SW480 (cell line): Measurements from ENCODE around the gene RAD51B.

ENCODE experiments used
- DNase-seq: peaks from one replicate; pipeline ENCODE4 v3.0.0-alpha.2; 2016; ENCODE audit warnings: low spot score

RAD51B gene

DNA sequence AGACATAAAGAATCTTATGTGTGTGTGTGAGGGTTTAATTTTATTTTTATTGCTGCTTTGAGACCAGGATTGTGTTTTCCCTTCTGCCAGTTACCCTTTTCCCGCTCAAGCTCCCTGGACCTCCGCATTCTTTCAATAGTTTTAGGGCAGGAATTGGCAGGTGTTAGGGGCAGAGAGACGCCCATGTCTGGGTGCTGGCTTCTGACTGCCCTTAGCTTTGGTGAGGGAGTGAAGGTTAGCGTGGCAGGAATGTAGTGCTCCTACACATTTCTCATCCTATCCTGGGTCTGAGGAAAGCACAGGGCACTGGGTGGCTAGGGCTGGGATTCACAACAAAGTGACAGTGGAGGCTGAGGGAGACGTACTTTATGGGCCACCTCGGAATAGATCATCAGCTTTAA is 545.2 kb downstream of the RAD51B start:
- DNase-seq: no peak

DNA sequence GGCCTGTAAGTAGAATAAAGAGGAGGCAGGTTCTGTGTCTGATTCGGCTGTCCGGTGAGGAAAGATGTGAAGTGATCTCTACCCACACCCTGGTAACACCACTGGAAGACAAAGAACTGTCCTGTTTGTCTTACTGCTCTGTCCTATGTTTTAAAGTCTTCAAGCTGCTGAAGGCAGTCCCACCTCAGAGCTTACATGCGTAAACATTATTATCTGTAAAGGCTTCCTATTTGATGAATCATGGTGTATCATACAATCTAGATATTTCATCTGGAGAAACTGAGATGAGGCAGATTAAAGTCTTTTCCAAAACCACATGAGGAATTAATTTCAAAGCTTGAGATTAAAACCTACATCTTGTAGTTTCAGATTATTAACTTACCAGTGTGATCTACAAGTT is 545.6 kb downstream of the RAD51B start:
- no peak for DNase-seq

DNA sequence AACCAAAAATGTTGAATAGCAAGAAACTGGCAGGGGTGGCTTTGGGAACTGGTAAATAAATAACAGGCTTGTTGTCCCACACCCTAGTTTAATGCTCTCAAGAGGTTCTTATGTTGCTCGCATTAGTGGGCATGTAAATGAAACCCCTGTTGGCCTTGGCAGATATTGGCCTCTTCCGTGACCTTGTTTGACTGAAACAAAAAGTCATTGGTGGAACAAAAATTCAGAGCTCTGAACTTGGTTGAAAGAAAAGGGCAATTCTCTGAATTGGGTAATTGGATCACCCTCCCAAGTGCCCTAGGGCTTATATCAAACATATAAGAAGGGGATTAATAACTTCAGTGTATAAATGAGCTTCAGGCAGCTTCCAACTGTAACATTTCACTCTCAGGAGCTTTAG is 547.1 kb downstream of the RAD51B start:
- DNase-seq: no peak

DNA sequence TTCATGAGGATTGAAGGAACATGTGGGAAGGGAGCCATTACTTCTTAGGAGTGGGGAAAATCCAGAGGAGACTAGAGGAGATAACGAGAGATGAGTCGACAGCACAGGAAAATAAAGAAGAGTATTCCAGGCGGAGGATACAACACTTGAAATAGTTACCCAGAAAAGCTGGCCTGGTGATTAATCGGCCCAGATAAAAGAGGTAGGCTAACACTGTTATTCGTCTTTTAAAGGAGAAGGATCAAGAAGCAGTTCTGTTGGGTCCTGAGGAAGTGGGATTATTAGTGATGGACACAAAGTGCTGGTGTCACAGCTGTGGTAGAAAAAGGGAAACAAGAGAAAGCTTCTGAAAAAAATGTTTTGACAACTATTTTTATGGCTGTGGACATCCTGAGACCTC is 548.0 kb downstream of the RAD51B start:
- DNase-seq: no peak

DNA sequence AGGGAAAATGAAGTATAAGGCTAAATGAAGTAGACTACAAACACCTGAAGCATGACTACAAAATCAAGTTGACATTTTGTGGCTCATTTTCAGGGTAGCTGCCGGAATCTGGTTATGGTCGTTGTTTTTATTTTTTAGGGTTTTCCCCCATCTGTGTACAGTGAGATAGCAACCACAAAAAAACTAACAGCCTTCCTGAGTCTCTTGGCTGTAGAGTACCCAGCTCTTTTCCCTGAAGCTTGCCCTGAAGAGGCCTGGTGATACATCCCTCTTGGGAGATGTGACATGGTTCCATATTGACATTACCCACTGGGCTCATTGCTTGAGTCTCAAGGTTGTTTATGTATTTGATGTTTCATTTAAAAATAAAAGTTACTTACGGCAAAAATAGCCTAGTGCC is 549.3 kb downstream of the RAD51B start:
- no peak for DNase-seq

DNA sequence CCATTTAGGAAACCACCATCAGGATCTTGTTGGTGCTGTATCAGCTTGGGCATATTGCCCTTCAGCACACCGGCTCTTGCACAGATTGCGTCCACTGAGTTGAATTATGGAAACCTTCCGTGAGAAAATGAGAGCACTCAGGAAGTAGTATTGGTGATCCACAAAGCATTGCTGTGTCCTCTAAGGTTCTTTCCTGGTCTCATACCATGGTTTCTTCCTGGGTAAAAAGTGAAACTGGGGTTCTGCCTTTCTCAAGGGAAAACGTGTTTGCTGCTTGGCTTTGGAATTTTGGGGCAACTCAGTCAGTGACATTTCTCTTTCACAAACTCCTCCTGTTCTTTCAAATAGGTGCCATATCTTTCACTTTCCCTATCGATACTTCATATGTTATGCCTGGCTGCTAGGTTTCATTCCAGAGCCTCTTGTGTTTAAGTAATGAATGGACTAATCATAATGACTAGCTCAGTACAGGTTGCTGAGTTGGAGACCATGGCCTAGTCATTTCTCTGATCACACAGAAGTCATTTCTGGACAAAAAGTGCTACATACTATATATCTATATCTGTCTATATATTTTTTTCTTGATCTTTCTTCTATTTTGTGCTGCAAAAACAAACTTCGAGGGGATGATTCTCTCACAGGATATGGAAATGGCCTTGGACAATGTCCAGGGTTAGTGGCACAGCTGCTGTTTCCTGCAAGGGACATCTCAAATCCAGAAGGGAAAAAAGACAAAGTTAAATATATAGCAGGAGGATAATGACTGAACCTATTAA is 549.9 kb downstream of the RAD51B start:
- no peak for DNase-seq

DNA sequence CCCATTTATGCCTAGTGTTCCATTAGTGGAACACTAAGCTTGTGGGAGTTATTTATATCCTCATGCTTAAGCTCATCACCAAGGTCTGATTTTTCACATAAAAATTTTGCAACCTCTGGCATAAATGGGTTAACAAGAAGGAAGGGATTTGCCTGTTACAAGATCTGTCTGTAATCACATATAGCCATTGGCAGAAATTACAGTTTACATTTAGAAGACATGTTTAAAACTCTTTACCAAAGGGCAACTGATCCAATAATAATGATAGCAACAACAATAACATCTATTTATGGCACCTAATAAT is 550.4 kb downstream of the RAD51B start:
- no peak for DNase-seq

DNA sequence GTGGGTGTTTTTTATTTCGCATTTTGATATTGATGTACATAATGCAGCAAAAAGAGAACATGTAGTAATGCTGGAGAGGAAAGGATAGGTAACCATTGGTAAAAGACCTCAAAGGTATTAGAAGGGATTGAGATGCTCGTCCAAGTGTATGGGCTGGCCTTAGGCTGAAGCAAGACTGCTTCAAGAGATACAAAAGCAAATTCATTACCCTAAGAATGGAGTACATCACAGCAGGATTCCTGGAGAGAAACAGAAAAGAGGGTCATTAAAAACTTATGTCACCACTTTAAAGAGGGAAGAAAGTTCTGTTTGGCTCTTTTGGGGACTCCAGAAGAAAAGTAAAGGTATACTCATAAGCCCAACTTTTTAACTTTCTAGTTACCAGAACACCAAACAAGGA is 552.8 kb downstream of the RAD51B start:
- no peak for DNase-seq

DNA sequence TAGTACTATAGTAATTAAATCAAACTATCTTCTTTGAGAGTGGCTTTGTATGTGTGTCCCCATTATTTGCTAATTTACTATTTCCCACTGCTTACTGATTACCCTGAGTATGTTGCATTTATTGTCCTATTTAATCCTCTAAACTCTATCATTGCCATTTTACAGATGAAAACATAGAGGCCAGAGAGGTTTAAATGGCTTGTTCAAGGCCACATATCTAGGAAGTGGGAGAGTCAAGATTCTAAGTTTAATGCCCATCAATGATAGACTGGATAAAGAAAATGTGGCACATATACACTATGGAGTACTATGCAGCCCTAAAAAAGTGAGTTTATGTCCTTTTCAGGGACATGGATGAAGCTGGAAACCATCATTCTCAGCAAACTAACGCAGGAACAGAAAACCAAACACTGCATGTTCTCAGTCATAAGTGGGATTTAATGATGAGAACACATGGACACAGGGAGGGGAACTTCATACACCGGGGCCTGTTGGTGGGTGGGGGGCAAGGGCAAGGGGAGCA is 553.6 kb downstream of the RAD51B start:
- DNase-seq: no peak

DNA sequence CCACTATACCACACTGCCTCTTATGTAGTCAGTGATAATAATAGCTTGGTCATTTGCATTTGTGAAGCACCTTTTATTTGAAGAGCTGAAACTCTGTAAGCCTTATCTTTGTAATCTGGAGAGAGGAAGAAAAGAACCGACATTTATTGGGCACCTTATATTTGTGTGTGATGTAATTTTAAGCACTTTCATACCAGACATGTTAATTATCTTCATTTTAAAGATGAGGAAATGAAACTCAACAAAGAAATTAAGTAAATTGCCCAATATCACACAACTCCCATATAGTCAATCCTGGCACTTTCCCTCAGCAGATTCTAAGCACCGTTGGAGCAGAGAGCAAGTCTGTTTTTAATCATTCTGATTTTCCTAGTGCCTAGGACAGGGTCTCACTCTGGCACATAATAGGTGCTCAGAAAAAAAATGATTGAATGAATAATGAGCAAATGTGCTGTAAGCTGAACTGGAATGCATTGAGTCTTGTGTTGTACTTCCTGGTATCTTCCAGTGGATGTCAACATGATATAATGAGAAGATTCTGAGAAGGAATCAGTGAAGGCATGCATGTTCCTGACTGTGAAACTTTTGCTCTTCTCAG is 554.4 kb downstream of the RAD51B start:
- DNase-seq: no peak

DNA sequence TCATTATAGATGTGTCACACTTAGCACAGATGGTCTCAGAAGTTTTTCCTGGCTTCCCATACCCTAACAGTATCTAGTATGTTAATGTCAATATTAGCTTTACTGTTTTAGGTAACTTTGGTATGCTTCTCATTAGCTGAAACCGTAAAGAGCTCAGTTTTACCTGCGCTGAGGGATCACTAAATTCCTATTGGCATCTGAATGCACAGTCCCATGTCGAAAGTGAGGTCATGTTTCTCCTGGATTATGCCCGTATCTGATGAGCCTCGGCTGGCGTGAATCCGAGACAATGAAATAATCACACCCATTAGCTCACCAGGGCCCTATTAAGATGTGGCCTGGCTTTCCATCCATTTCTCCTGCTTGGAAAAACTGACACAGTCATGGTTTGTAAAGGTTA is 555.1 kb downstream of the RAD51B start:
- DNase-seq: no peak

DNA sequence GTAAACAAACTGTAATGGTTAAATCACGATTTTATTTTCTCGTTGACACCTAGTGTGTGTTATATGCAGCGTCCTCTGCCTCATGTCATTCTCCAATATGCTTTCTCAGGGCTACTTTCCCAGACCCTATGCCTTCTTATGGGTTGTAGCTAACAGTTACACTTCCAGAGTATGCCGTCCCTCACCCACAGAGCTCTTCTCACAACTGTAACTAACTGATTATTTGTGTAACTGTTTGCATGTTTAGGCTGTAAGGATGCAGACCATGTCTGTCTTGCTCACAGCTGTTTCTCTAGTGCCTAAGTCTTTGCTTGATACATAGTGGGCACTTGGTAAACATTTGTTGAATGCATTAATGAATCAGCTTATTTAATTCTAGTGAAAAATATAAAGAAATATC is 555.8 kb downstream of the RAD51B start:
- DNase-seq: no peak

DNA sequence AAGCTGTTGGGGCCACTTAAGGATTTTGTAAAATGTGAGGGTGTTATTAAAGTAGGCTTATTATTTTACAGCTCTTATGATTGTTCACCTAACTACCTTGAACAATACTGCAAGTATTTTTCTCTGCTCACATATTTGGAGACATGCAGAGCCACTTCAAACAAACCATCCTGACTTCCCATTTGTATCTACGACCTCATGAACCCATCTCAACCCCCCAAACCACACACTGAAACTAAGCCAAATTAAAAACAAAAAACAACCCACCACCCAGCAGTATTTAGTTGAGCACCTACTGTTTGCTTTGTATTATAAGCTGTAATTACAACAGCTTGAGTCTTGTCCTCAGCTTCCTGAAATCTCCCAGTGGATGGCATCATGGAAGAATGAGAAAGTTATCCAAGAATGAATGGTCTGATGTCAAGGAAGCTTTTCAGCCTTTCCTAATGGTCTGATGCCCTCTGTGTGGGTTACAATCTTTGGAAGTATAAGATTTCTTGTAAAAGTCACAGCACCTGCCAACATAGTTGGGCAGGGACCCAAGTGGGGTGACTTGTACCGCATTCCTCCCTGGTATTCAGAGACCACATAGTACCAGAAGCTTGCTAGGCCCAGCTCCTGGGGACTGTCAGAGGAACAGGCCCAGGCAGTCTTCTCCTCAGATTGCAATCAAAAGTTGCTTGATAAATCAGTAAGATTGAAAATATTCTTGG is 556.6 kb downstream of the RAD51B start:
- DNase-seq: no peak

DNA sequence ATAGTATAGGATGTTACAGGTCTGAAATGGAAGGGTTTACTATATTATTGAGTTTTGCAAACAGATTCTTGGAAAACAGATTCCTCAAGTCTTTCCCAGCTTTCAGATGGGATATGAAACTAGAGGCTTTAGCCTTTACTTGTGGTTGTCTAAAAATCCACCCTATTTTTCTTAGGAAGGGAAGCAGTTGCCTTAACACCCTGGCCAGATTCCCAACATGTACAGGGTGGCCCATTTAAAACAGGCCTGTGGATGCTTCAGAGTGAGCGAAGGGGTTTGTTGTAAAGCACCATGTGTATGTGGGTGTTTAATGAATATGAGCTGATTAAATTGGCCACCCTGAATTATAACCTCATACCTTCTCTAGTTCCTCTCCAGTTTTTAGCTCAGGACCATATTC is 557.4 kb downstream of the RAD51B start:
- DNase-seq: no peak

DNA sequence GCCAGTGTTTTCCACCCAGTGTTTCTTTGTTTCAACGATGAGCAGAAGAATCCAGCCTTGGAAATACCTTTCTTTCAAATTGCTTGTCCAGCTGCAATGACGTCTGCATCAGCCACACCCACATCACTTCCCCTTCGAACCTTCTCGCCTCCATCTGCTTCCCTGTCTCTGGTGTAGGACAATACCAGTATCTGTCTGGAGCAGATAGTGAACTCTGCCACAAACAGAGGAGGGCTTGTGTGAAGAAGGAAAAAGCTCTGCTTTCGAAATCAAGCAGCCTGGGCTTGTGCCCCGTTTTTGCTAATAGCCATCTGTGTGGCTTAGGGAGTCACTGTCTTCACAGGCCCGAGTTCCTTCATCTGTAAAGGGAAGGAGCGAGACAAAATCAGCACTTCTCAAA is 557.9 kb downstream of the RAD51B start:
- DNase-seq: peak; percentile 17

DNA sequence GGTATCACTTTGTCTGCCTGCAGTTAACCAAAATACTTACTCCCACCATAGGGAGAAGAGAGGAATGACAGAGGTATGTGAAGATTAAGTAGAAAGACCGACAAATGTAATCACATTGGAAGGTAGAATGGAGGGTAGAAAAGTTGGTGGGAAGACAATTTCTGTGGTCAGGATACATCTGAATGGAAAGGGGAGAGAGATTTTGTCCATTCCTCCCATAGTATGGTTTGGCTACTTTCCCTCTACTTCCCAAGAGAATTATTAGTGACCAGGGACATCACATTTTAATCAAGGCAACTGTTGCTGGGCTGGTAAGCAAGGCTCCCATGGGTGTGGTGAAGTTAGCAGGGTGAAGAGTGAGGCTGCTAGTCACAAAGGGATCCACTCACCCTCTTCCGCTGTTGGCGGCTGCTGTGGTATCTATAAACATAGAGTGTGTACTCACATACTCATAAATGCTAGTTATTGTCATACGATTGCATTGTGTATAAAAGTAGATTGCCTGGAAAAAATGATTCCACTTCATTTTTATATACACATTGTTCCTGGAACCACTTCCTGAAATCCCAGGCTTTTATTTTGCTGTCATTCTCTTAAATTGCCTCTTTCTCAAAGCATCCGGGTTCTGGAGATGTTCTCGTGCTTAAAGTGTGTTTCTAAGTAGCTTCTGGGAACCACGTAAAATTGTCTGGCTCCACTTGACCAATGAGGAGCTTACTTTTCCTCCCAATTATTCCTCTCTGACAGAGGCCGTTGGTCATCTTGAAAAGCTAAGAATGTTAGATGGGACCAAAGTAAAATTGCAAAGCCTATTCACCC is 560.1 kb downstream of the RAD51B start:
- DNase-seq: no peak

DNA sequence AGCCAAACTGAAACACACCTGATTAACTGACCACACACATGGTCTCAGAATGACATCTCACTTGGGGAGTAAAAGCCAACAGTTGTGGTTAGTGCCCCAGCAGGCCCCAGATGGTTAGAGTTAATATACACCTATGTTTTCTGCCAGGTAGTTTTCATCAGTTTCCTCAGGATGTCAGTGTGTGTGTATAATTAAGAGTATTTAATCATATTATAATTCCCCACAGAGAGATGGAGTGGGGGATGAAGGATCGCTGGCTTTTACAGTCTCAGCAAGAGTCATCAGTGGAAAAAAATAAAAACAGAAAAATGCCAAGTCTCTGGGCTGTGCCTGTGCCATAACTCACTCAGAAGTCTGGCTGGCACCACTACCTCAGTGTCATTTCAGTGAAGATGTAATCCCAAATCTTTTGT is 560.8 kb downstream of the RAD51B start:
- no peak for DNase-seq

DNA sequence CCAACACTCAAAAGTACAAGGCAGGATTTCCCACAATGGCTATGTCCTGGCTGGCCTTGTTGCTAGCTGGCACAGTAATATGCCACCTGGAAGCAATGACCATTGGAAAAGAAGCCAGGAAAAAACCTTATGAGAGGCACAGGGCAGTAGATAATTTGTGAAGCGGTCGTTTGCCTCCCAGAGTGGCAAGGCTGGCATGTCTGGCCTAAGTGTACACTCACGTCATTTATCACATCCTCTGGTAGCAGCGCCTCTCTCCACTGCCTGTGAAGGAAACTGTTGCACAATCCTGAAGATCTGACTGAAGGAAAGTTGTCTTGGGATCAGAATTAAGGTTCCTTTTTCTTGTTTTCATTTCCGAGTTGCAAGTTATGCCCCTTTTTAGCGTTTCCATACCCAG is 564.8 kb downstream of the RAD51B start:
- DNase-seq: no peak

DNA sequence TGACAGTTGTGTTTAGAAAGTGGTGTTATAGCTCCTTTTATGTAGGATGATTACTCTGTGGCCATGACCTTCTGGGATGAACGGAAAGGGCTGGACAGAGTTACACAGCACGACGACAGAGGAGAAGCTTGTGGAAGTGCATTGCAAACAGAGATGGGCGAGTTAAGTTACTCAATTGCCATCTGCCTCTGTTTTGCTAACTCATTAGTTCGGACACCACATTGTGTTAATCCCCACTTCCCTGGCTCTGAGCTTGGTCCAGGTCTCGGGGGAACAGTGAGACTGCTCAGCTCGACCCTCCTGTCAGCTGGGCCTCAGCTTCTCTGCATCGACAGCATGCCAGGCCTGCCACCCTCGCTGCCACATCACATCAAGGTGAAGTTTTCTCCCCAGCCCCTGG is 565.3 kb downstream of the RAD51B start:
- DNase-seq: no peak

DNA sequence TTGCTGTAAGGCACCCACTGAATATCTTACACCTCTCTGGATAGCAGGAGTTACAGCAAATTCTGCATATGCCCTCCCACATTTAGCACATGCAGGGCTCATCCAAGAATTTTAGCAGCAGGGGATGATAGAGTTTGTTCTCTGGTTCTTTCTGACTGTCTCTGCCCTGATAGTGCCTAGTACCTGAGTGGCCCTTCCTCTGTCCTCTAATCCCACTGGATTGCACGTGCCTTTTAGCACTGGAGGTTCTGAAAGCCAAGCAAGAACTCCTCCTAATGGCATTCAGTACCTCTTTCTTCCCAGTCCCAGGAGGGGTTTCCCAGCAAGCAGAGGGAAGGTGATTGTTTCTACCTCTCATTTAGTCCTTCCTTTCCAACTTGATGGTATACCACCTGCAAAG is 566.9 kb downstream of the RAD51B start:
- DNase-seq: no peak

DNA sequence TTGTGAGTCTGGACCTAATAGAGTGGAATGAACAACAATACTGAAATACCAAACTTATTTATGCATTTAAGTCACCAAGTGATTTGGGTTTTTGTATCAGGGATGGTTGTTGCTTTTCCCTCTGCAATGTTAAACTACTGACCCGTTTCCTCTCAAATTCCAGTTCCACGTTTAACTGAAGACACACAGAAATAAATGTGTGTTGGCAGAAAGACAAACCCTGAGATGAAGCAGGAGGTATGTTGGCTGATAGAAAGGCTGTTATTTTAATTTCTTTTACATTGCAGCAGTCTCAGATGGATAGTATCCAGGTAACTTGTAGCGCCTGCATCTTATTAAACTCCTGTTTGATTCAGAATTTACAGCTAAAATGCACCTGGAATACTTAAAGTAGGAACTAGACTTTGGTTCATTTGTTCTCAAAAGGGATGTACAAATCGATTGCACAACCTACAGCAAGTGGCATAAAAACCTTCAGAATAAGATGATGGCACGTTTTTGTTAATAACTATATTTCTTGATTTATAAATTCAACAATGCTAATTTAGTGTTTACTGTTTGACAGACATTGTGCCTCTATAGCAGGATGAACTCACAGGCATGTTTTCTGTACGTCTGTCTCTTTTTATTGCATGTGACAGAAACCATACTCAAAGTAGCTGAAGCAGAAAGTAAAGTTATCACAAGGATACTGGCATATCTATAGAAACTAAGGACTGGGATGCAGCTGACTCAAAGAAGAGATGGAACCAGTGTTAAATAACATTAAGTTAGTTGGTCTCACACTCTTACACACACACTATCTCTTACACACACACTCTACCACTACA is 567.6 kb downstream of the RAD51B start:
- no peak for DNase-seq

DNA sequence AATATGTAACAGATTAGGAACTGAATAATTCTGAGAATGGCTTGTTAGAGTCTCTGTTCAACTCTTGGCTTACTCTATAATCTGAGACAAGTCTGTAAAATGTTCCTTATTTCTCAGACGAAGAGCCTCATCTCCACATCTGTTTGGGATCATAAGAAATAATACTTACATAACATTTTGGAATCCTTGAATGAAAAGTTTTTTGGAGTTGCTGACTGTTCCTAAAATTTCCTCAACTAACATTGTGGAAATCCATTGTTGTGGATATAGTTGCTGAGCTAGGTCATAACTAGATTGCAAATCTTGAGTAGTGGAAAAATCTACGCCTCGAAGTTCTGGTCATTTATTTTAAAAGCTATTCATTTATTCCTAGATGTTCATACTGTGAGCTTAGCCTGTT is 570.4 kb downstream of the RAD51B start:
- DNase-seq: no peak
